NCI-H1694 (cell line): Measurements from ENCODE around the gene PTS.

Experiments
- DNase-seq: peaks from one replicate; lab custom pipeline; 2025; lab: John Stamatoyannopoulos, UW

The PTS gene

GRCh38 chr11:112221274-112221835, 4.9 kb upstream of the PTS start:
- no peak for DNase-seq

- no peak for DNase-seq
Measured at GRCh38 chr11:112222303-112222702, 3.9 kb upstream of the PTS start.

- no peak for DNase-seq
Measured at GRCh38 chr11:112223121-112223520, 3.1 kb upstream of the PTS start.

GRCh38 chr11:112223754-112224532, 2.3 kb upstream of the PTS start:
- DNase-seq, result no peak

GRCh38 chr11:112225753-112226061, 521 bp upstream of the PTS start:
- DNase-seq, result no peak

- no peak for DNase-seq
Measured at GRCh38 chr11:112226831-112227401, 688 bp downstream of the PTS start.

- no peak for DNase-seq
Measured at GRCh38 chr11:112227471-112227870, 1.2 kb downstream of the PTS start.

- no peak for DNase-seq
Measured at GRCh38 chr11:112228706-112229105, 2.5 kb downstream of the PTS start.

GRCh38 chr11:112229159-112229558, 2.9 kb downstream of the PTS start:
- DNase-seq, result no peak

- DNase-seq, result no peak
Measured at GRCh38 chr11:112229746-112230433, 3.7 kb downstream of the PTS start.

GRCh38 chr11:112231952-112232351, 5.7 kb downstream of the PTS start:
- no peak for DNase-seq

- no peak for DNase-seq
Measured at GRCh38 chr11:112235750-112236390, 9.6 kb downstream of the PTS start.

GRCh38 chr11:112237451-112237850, 11.2 kb downstream of the PTS start:
- DNase-seq, result no peak

- DNase-seq, result no peak
Measured at GRCh38 chr11:112238041-112238440, 11.8 kb downstream of the PTS start.

GRCh38 chr11:112241486-112241885, 15.3 kb downstream of the PTS start:
- DNase-seq, result no peak

GRCh38 chr11:112247201-112247600, 21.0 kb downstream of the PTS start:
- DNase-seq, result no peak

GRCh38 chr11:112248201-112248600, 22.0 kb downstream of the PTS start:
- no peak for DNase-seq

- no peak for DNase-seq
Measured at GRCh38 chr11:112249871-112250610, 23.8 kb downstream of the PTS start.

- DNase-seq, result no peak
Measured at GRCh38 chr11:112253605-112254242, 27.5 kb downstream of the PTS start.

GRCh38 chr11:112255067-112255720, 29.0 kb downstream of the PTS start:
- DNase-seq, result peak; percentile 8

- no peak for DNase-seq
Measured at GRCh38 chr11:112260490-112260889, 34.3 kb downstream of the PTS start, which contains the start of gene PLET1. PLET1 (minus strand) TSS chr11:112260860; CDS start chr11:112260589, 271 bp downstream.
